Transverse colon (tissue), 3 donors: ENCODE results near the gene EVA1C.

ENCODE experiments used
- CTCF ChIP-seq, 5 experiments: fragments of 200-600 bp in 3 of 5; fragments of 450-650 bp in 2 of 5; sonication (generic) in 3 of 5; IDR thresholded peaks; 1 replicate in 2 of 5; 2 replicates in 3 of 5; pipeline ENCODE4 v1.5.1; 2016 to 2017; ENCODE audit warnings: antibody characterized with exemption in 5 of 5, inconsistent platforms in 3 of 5, mild to moderate bottlenecking in 2 of 5, moderate library complexity in 1 of 5
- EP300 ChIP-seq: sonication (generic); formaldehyde crosslinking; IDR thresholded peaks from one replicate; pipeline ENCODE4 v1.6.1; 2017; ENCODE audit warnings: antibody characterized with exemption, low read depth
- POLR2A ChIP-seq: fragments of 450-650 bp; IDR thresholded peaks from one replicate; pipeline ENCODE4 v1.6.1; 2016; ENCODE audit warnings: antibody characterized with exemption, mild to moderate bottlenecking, moderate library complexity

DNA sequence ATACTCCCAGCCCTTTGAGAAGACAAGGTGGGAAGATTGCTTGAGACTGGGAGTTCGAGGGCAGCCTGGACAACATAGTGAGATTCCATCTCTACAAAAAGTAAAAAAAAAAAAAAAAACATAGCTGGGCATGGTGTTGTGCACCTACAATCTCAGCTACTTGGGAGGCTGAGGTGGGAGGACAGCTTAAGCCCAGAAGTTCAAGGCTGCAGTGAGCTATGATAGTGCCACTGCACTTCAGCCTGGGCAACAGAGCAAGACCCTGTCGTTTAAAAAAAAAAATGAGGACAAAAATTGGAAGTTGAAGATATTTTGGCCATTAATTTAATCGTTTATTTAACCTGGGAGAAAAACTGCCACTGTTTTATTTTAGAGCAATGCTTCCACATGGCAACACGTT is 20.8 kb upstream of the EVA1C start:
- TF ChIP-seq CTCF (IDR thresholded peaks at IDR 0.05) = no peak
- no peak for TF ChIP-seq POLR2A
- no peak for TF ChIP-seq EP300
